ENCODE measurements around the gene BRD7.
A peak's percentile ranks its signal among the peaks of the same experiment; 100 is the strongest.

The BRD7 gene

GRCh38 chr16:50318796-50319578, 49.8 kb downstream of the BRD7 start:
- no peak for DNase-seq (ENCODE audit: low spot score)

GRCh38 chr16:50316848-50317630, 51.7 kb downstream of the BRD7 start:
- DNase-seq (ENCODE audit: low spot score) = no peak

GRCh38 chr16:50316102-50316847, 52.5 kb downstream of the BRD7 start:
- no peak for DNase-seq (ENCODE audit: low spot score)

- no peak for DNase-seq (ENCODE audit: low spot score)
Measured at GRCh38 chr16:50315346-50315997, 53.3 kb downstream of the BRD7 start.

GRCh38 chr16:50314665-50315064, 54.1 kb downstream of the BRD7 start:
- DNase-seq (ENCODE audit: low spot score) = no peak

- DNase-seq (ENCODE audit: low spot score) = peak; percentile 52
Measured at GRCh38 chr16:50313596-50314478, 55.0 kb downstream of the BRD7 start.

GRCh38 chr16:50311891-50312501, 56.8 kb downstream of the BRD7 start:
- DNase-seq (ENCODE audit: low spot score) = no peak

- no peak for DNase-seq (ENCODE audit: low spot score)
Measured at GRCh38 chr16:50311134-50311528, 57.7 kb downstream of the BRD7 start.

- no peak for DNase-seq (ENCODE audit: low spot score)
Measured at GRCh38 chr16:50310308-50311133, 58.3 kb downstream of the BRD7 start.

GRCh38 chr16:50309527-50310307, 59.1 kb downstream of the BRD7 start:
- no peak for DNase-seq (ENCODE audit: low spot score)

- no peak for DNase-seq (ENCODE audit: low spot score)
Measured at GRCh38 chr16:50309156-50309526, 59.6 kb downstream of the BRD7 start.

- no peak for DNase-seq (ENCODE audit: low spot score)
Measured at GRCh38 chr16:50308237-50308965, 60.4 kb downstream of the BRD7 start.

- DNase-seq (ENCODE audit: low spot score) = no peak
Measured at GRCh38 chr16:50306287-50306686, 62.5 kb downstream of the BRD7 start.

- no peak for DNase-seq (ENCODE audit: low spot score)
Measured at GRCh38 chr16:50305441-50306061, 63.2 kb downstream of the BRD7 start.

GRCh38 chr16:50304467-50305440, 64.0 kb downstream of the BRD7 start:
- DNase-seq (ENCODE audit: low spot score) = no peak

GRCh38 chr16:50303605-50304466, 65.0 kb downstream of the BRD7 start:
- no peak for DNase-seq (ENCODE audit: low spot score)
